Measurements from ENCODE around the gene KIF25. TPM values are rescaled to one million over a fixed set of nuclear protein-coding genes. Genes with fewer than 3 reads are reported as not detected.

The KIF25 gene
- polyA plus RNA-seq, 1 donor from 2014 or later: not detected

GRCh38 chr6:167976708-167977107 is 20.8 kb upstream of the KIF25 start:
- Histone ChIP-seq H3K27ac (ENCODE audit: low read length) (no peak overlapping the region), H3K4me3 (ENCODE audit: low read length) (no peak overlapping the region), H3K27me3 (ENCODE audit: insufficient read depth, low read depth, low read length) (no peaks in the 10 kb centered on the region), H3K36me3 (ENCODE audit: insufficient read depth, low read length) (peaks cover 2% of the 10 kb centered on the region), H4K20me1 (ENCODE audit: insufficient read depth) (no peaks in the 10 kb centered on the region), H3K9me2 (ENCODE audit: insufficient read depth, low read length) (no peaks in the 10 kb centered on the region), H3K9ac (ENCODE audit: low read length) (no peak overlapping the region), H3F3A (ENCODE audit: insufficient read depth, low read length, poor library complexity, severe bottlenecking) (no peaks in the 10 kb centered on the region), H3K9me3 (ENCODE audit: low read length) (no peaks in the 10 kb centered on the region), H2AFZ (ENCODE audit: low read depth, low read length) (no peak overlapping the region), H3K79me2 (replicated peaks; ENCODE audit: insufficient read depth, low read length) (no peaks in the 10 kb centered on the region), H3K4me2 (ENCODE audit: low read length) (no peak overlapping the region)
- TF ChIP-seq, protein P1, sequence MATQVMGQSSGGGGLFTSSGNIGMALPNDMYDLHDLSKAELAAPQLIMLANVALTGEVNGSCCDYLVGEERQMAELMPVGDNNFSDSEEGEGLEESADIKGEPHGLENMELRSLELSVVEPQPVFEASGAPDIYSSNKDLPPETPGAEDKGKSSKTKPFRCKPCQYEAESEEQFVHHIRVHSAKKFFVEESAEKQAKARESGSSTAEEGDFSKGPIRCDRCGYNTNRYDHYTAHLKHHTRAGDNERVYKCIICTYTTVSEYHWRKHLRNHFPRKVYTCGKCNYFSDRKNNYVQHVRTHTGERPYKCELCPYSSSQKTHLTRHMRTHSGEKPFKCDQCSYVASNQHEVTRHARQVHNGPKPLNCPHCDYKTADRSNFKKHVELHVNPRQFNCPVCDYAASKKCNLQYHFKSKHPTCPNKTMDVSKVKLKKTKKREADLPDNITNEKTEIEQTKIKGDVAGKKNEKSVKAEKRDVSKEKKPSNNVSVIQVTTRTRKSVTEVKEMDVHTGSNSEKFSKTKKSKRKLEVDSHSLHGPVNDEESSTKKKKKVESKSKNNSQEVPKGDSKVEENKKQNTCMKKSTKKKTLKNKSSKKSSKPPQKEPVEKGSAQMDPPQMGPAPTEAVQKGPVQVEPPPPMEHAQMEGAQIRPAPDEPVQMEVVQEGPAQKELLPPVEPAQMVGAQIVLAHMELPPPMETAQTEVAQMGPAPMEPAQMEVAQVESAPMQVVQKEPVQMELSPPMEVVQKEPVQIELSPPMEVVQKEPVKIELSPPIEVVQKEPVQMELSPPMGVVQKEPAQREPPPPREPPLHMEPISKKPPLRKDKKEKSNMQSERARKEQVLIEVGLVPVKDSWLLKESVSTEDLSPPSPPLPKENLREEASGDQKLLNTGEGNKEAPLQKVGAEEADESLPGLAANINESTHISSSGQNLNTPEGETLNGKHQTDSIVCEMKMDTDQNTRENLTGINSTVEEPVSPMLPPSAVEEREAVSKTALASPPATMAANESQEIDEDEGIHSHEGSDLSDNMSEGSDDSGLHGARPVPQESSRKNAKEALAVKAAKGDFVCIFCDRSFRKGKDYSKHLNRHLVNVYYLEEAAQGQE (IDR thresholded peaks at IDR 0.05; ENCODE audit: borderline replicate concordance): no peak
- TF ChIP-seq, protein P2, sequence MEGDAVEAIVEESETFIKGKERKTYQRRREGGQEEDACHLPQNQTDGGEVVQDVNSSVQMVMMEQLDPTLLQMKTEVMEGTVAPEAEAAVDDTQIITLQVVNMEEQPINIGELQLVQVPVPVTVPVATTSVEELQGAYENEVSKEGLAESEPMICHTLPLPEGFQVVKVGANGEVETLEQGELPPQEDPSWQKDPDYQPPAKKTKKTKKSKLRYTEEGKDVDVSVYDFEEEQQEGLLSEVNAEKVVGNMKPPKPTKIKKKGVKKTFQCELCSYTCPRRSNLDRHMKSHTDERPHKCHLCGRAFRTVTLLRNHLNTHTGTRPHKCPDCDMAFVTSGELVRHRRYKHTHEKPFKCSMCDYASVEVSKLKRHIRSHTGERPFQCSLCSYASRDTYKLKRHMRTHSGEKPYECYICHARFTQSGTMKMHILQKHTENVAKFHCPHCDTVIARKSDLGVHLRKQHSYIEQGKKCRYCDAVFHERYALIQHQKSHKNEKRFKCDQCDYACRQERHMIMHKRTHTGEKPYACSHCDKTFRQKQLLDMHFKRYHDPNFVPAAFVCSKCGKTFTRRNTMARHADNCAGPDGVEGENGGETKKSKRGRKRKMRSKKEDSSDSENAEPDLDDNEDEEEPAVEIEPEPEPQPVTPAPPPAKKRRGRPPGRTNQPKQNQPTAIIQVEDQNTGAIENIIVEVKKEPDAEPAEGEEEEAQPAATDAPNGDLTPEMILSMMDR (IDR thresholded peaks at IDR 0.05; ENCODE audit: poor library complexity, severe bottlenecking): no peak
- TF ChIP-seq POLR2AphosphoS5 (IDR thresholded peaks at IDR 0.05) (no peak), MXI1 (conservative IDR thresholded peaks at IDR 0.05; ENCODE audit: poor library complexity, severe bottlenecking) (no peak), TAF1 (IDR thresholded peaks at IDR 0.05; ENCODE audit: low read depth) (no peak), SMC3 (conservative IDR thresholded peaks at IDR 0.05; ENCODE audit: poor library complexity) (no peak), RAD21 (conservative IDR thresholded peaks at IDR 0.05) (no peak), EP300 (conservative IDR thresholded peaks at IDR 0.05; ENCODE audit: poor library complexity, severe bottlenecking) (no peak), EZH2 (IDR thresholded peaks at IDR 0.05; ENCODE audit: borderline replicate concordance, insufficient read depth, low read length, poor library complexity, severe bottlenecking) (no peak)

DNA sequence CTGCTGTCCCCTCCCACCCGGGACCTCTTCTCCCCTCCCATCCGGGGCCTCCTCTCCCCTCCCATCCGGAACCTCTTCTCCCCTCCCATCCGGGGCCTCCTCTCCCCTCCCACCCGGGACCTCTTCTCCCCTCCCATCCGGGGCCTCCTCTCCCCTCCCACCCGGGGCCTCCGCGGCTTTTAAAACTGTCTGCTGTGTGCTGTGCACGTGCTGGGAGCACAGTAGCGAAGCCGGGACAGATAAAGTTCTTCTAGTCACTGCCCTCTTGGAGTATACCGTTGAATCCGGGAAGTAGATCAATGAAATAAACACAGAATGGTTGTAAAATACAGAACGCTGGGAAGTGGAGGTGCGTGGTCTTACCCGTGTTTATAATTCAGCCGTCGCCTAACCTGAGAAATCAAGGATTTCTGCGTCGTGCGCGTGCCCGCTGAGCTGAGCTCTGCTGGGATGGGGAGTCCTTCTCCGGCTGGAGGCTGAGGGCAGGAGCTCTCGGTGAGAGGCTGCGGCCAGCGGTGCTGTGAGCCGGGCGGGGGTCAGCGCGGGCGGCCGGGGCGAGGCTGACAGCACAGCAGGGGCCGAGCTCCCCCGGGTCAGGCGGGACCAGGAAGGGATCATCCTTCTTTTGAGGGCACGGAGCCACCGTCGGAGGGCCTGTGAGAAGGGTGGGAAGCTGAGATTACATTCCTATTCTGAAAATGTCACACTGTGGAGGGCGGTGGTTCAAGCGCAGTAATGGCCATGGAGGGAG is 19.6 kb upstream of the KIF25 start:
- Histone ChIP-seq H3F3A (ENCODE audit: insufficient read depth, low read length, poor library complexity, severe bottlenecking) (no peaks in the 10 kb centered on the region), H4K20me1 (ENCODE audit: insufficient read depth) (no peaks in the 10 kb centered on the region), H3K9ac (ENCODE audit: low read length) (no peak overlapping the region), H3K27ac (ENCODE audit: low read length) (no peak overlapping the region), H3K36me3 (ENCODE audit: insufficient read depth, low read length) (no peaks in the 10 kb centered on the region), H3K4me3 (ENCODE audit: low read length) (no peak overlapping the region), H3K9me2 (ENCODE audit: insufficient read depth, low read length) (no peaks in the 10 kb centered on the region), H3K9me3 (ENCODE audit: low read length) (no peaks in the 10 kb centered on the region), H3K4me2 (ENCODE audit: low read length) (no peak overlapping the region), H2AFZ (ENCODE audit: low read depth, low read length) (no peak overlapping the region), H3K27me3 (ENCODE audit: insufficient read depth, low read depth, low read length) (no peaks in the 10 kb centered on the region), H3K79me2 (replicated peaks; ENCODE audit: insufficient read depth, low read length) (no peaks in the 10 kb centered on the region)
- TF ChIP-seq, protein P1 (IDR thresholded peaks at IDR 0.05; ENCODE audit: borderline replicate concordance): no peak
- no peak for TF ChIP-seq POLR2AphosphoS5 (IDR thresholded peaks at IDR 0.05)
- TF ChIP-seq RAD21 (conservative IDR thresholded peaks at IDR 0.05): no peak
- no peak for TF ChIP-seq SMC3 (conservative IDR thresholded peaks at IDR 0.05; ENCODE audit: poor library complexity)
- TF ChIP-seq EZH2 (IDR thresholded peaks at IDR 0.05; ENCODE audit: borderline replicate concordance, insufficient read depth, low read length, poor library complexity, severe bottlenecking): no peak
- TF ChIP-seq EP300 (conservative IDR thresholded peaks at IDR 0.05; ENCODE audit: poor library complexity, severe bottlenecking): no peak
- TF ChIP-seq TAF1 (IDR thresholded peaks at IDR 0.05; ENCODE audit: low read depth): no peak
- no peak for TF ChIP-seq MXI1 (conservative IDR thresholded peaks at IDR 0.05; ENCODE audit: poor library complexity, severe bottlenecking)
- TF ChIP-seq, protein P2 (IDR thresholded peaks at IDR 0.05; ENCODE audit: poor library complexity, severe bottlenecking): no peak
